Vagina (tissue), 2 donors: ENCODE data around the gene TRAPPC5. TPM values are rescaled to one million over a fixed set of nuclear protein-coding genes. Genes with fewer than 3 reads are reported as not detected.

Experiments
- DNase-seq, 2 donors: peaks; one replicate each; pipeline ENCODE4 v3.0.0-alpha.2; 2017; ENCODE audit errors: extremely low spot score in 2 of 2
- H3K27ac ChIP-seq: fragments of 200-600 bp; sonication (generic); one replicate; pipeline ENCODE4 v1.5.1; 2019
- H3K27me3 ChIP-seq: fragments of 200-600 bp; sonication (generic); one replicate; pipeline ENCODE4 v1.5.1; 2019
- H3K36me3 ChIP-seq, 2 donors: fragments of 200-600 bp; sonication (generic); one replicate each; pipeline ENCODE4 v1.5.1; 2017 to 2019
- H3K4me1 ChIP-seq: fragments of 200-600 bp; sonication (generic); one replicate; pipeline ENCODE4 v1.5.1; 2019
- H3K4me3 ChIP-seq, 2 donors: fragments of 200-600 bp; sonication (generic); 1 replicate in 1 of 2; 2 replicates in 1 of 2; pipeline ENCODE4 v1.5.1; 2016 to 2019
- H3K9me3 ChIP-seq: fragments of 200-600 bp; sonication (generic); one replicate; pipeline ENCODE4 v1.5.1; 2019
- CTCF ChIP-seq, 3 experiments: fragments of 450-650 bp in 2 of 3; fragments of 200-600 bp in 1 of 3; sonication (generic) in 1 of 3; IDR thresholded peaks; one replicate each; pipeline ENCODE4 v1.5.1; 2017 to 2019; ENCODE audit warnings: antibody characterized with exemption in 3 of 3, mild to moderate bottlenecking in 2 of 3, moderate library complexity in 2 of 3
- POLR2A ChIP-seq, 2 donors: fragments of 450-650 bp; IDR thresholded peaks; one replicate each; pipeline ENCODE4 v1.6.1; 2017; ENCODE audit warnings: antibody characterized with exemption in 2 of 2, mild to moderate bottlenecking in 2 of 2, moderate library complexity in 2 of 2
- POLR2AphosphoS5 ChIP-seq, 2 donors: sonication (generic); formaldehyde crosslinking; IDR thresholded peaks; one replicate each; pipeline ENCODE4 v1.9.0; 2017; ENCODE audit warnings: antibody characterized with exemption in 2 of 2, mild to moderate bottlenecking in 2 of 2, low read depth in 1 of 2; ENCODE audit not compliant: insufficient read depth in 1 of 2
- intact Hi-C: fragments of 100-400 bp; cut with DNase I; formaldehyde crosslinking; loops from one replicate; pipeline ENCODE4 v1.15.1; 2023
- total RNA-seq: library from RNA; depleted of rRNA; stranded (reverse); fragments of >200 nt; gene quantifications from one replicate; pipeline ENCODE4 v1.2.3, GENCODE V29; 2016

Gene TRAPPC5
- total RNA-seq, 1 donor from 2014 or later = 87.2 TPM

DNA sequence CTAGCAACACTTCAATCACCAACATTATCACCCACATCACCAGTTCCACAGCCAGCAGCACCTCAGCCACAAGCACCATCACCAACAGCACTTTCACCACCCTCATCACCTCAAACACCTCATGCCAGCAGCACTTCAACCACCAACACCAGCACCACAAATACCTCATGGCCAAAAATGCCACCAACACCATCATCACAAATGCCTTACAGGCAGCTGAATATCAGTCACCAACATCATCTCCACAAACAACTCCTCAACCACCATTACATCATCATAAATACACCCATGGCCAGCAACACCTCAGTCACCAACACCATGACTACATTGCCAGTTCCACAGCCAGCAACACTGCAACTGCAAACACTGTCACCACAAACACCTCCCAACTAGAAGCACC, 10.9 kb downstream of the TRAPPC5 start:
- TF ChIP-seq POLR2AphosphoS5 (IDR thresholded peaks at IDR 0.05; ENCODE audit: insufficient read depth in 1 of 2, low read depth in 1 of 2) = no peak
- no peak for TF ChIP-seq POLR2A (IDR thresholded peaks at IDR 0.05)
- no peak for TF ChIP-seq CTCF (IDR thresholded peaks at IDR 0.05)
- Histone ChIP-seq H3K36me3 (no peaks in the 10 kb centered on the region), H3K4me3 (no peak overlapping the region), H3K9me3 (no peaks in the 10 kb centered on the region), H3K27ac (no peak overlapping the region), H3K27me3 (no peaks in the 10 kb centered on the region), H3K4me1 (no peaks in the 10 kb centered on the region)
- intact Hi-C loops = no loop called here
- DNase-seq = no peak

- no peak overlapping the region for H3K4me3 ChIP-seq
- no peaks in the 10 kb centered on the region for H3K27me3 ChIP-seq
Measured at GRCh38 chr19:7692417-7693088, 11.9 kb downstream of the TRAPPC5 start.

DNA sequence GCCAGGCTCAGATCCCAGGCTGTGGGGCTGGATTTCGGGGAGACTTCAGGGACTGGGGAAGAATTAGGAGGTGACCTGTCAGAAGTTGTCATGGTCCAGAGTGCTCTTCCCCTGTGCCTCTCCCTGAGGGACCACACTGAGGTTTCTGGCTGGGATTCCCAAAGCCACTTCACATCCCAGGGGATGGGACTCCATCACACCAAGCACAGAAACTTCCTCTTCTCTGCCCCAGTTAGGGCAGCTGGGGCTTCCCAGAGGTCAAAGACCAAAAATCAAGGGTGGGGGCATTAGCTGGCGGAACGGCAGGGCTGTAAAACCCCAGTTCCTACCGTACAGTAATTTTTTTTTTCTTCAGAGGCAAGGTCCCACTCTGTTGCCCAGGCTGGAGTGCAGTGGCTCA, 13.9 kb downstream of the TRAPPC5 start:
- no peaks in the 10 kb centered on the region for H3K27me3 ChIP-seq
- intact Hi-C loops = no loop called here
- H3K9me3 ChIP-seq = no peaks in the 10 kb centered on the region
- H3K36me3 ChIP-seq = no peaks in the 10 kb centered on the region
- no peaks in the 10 kb centered on the region for H3K4me1 ChIP-seq
- H3K4me3 ChIP-seq = no peak overlapping the region
- TF ChIP-seq CTCF (IDR thresholded peaks at IDR 0.05) (no peak), POLR2A (IDR thresholded peaks at IDR 0.05) (no peak), POLR2AphosphoS5 (IDR thresholded peaks at IDR 0.05; ENCODE audit: insufficient read depth in 1 of 2, low read depth in 1 of 2) (no peak)
- H3K27ac ChIP-seq = no peak overlapping the region
- no peak for DNase-seq

More at GRCh38 chr19:7692417-7693088, 11.9 kb downstream of the TRAPPC5 start:
- no peaks in the 10 kb centered on the region for H3K36me3 ChIP-seq
- intact Hi-C loops = no loop called here
- H3K9me3 ChIP-seq = no peaks in the 10 kb centered on the region
- no peak for DNase-seq
- H3K4me1 ChIP-seq = no peaks in the 10 kb centered on the region
- H3K27ac ChIP-seq = no peak overlapping the region
- TF ChIP-seq POLR2AphosphoS5 (IDR thresholded peaks at IDR 0.05; ENCODE audit: insufficient read depth in 1 of 2, low read depth in 1 of 2) = no peak

- Histone ChIP-seq H3K9me3 (no peaks in the 10 kb centered on the region), H3K4me1 (no peaks in the 10 kb centered on the region), H3K27me3 (no peaks in the 10 kb centered on the region), H3K27ac (no peak overlapping the region), H3K36me3 (no peaks in the 10 kb centered on the region), H3K4me3 (no peak overlapping the region)
- TF ChIP-seq POLR2A (IDR thresholded peaks at IDR 0.05) = no peak
- TF ChIP-seq CTCF (IDR thresholded peaks at IDR 0.05) = no peak
- TF ChIP-seq POLR2AphosphoS5 (IDR thresholded peaks at IDR 0.05; ENCODE audit: insufficient read depth in 1 of 2, low read depth in 1 of 2) = no peak
- DNase-seq = no peak
- intact Hi-C loops = no loop called here
Measured at GRCh38 chr19:7697721-7698287, 17.2 kb downstream of the TRAPPC5 start.

GRCh38 chr19:7698583-7698982, 17.9 kb downstream of the TRAPPC5 start:
- TF ChIP-seq POLR2A (IDR thresholded peaks at IDR 0.05) (no peak), CTCF (IDR thresholded peaks at IDR 0.05) (no peak), POLR2AphosphoS5 (IDR thresholded peaks at IDR 0.05; ENCODE audit: insufficient read depth in 1 of 2, low read depth in 1 of 2) (no peak)
- no peaks in the 10 kb centered on the region for H3K36me3 ChIP-seq
- DNase-seq = no peak
- H3K4me3 ChIP-seq = no peak overlapping the region
- intact Hi-C loops = no loop called here
- no peak overlapping the region for H3K27ac ChIP-seq
- no peaks in the 10 kb centered on the region for H3K9me3 ChIP-seq
- no peaks in the 10 kb centered on the region for H3K4me1 ChIP-seq
- no peaks in the 10 kb centered on the region for H3K27me3 ChIP-seq
